ENCODE measurements around the gene UROC1. TPM values are rescaled to one million over a fixed set of nuclear protein-coding genes. Genes with fewer than 3 reads are reported as not detected.
A peak's percentile ranks its signal among the peaks of the same experiment; 100 is the strongest.

Gene UROC1
- total RNA-seq (2011; cell fraction: chromatin; rRNA removed; ENCODE audit: low replicate concordance) = not detected in 2 replicates
- not detected in 2 replicates for total RNA-seq (2011; cell fraction: nucleolus; rRNA removed)
- not detected in 2 replicates for total RNA-seq (2011; cell fraction: nucleoplasm; rRNA removed)
- total RNA-seq (2014; rRNA removed) (not detected in 2 replicates), total RNA-seq (2014; rRNA removed; fragmentation: Illumina TruSeq; extraction: Trizol) (not detected in 2 replicates), total RNA-seq (2015; rRNA removed; fragmentation: Illumina TruSeq; extraction: Trizol) (not detected in 2 replicates), total RNA-seq (2021) (0.07 TPM in 1 of 2 replicates, not detected in the other), polyA plus RNA-seq (2011; rRNA removed) (not detected in 2 replicates), polyA plus RNA-seq (2014; fragmentation: Illumina TruSeq; extraction: Trizol) (not detected in 2 replicates), polyA plus RNA-seq (2014; fragmentation: Nextera tagmentation; extraction: Ambion mirVana) (not detected), polyA plus RNA-seq (2014; rRNA removed) (not detected in 2 replicates), polyA minus RNA-seq (2011; rRNA and poly(A)+ RNA removed) (not detected in 2 replicates), Bru-seq, nascent RNA (percentile 3 among the genes with signal in this experiment), BruChase-seq, experiment 1, labeled RNA remaining after a 2-hour chase (not detected), BruChase-seq, experiment 2, labeled RNA remaining after a 6-hour chase (not detected)
- polyA plus RNA-seq (2011; cell fraction: cytosol; rRNA removed) = not detected in 2 replicates
- not detected in 2 replicates for polyA plus RNA-seq (2011; cell fraction: nucleus; rRNA removed)
- not detected in 2 replicates for polyA plus RNA-seq (2012)
- polyA minus RNA-seq (2011; cell fraction: cytosol; rRNA and poly(A)+ RNA removed) = not detected in 2 replicates
- not detected in 2 replicates for polyA minus RNA-seq (2011; cell fraction: nucleus; rRNA and poly(A)+ RNA removed)
- long read RNA-seq, experiment 1 = 0 reads
- long read RNA-seq, experiment 2 = 0 reads
- long read RNA-seq, experiment 3 = 0 reads

DNA sequence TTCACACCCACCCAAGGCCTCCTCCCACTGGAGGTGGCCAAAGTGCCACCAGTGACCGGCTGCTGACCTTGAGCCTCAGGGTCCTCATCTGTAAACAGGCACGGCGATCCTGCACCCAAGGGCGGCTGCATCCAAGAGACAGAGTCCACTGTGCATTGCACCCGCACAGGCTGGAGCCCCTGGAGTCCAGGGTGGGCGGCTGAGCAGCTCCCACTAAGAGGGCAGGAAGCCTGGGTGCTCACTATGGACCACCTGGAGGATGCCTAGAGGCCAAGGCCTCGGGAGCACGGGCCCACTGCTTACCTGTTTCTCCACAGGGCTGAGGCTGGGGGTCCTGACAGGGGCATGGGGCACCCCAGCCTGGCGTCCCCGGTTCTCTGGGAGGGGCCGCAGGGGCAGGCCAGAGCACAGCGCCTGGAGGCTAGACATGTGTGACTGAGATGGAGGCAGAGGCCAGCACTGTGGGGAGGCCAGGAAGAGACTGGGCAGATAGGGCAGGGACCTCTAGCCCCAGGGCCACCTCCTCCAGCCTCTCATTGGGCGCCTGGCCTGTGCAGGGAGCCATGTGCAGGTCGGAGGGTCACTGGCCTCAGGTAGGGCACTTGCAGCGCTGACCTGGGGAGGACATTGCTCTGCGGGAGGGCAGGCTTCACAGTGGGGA, at the start of gene UROC1:
Gene UROC1, minus strand, starts transcription at position 483 of the 661 bp plus-strand sequence. Its CDS starts 54 bp downstream, at position 429.
- 6% methylated on average over 10 of the region's 16 CpGs for WGBS (ENCODE audit: insufficient coverage, low coverage, missing lambda C conversion rate)
- in situ Hi-C loops (cut with MboI) = no loop called here
- ChIA-PET POLR2A (no interaction called here), CTCF (ENCODE audit: low intra/inter-chr PET ratio) (no interaction called here)
- no peak within 1 kb of the TSS for H3K9ac ChIP-seq (ENCODE audit: insufficient read depth in 1 of 2, low read depth in 2 of 2, low read length in 2 of 2)
- H3K79me2 ChIP-seq (ENCODE audit: control insufficient read depth, insufficient read depth, low read length) = no peaks in the 10 kb centered on the region
- DNase-seq (ENCODE audit: extremely low read depth in 1 of 4, low spot score in 3 of 4) (no peak), ATAC-seq (no peak), FAIRE-seq (no peak)
- no peak within 1 kb of the TSS for H3K27ac ChIP-seq (ENCODE audit: extremely low read depth, low read depth, low read length)
- no peak within 1 kb of the TSS for H2AFZ ChIP-seq (ENCODE audit: low read depth, low read length)
- no TSS peak for BruUV-seq (replicated peaks)
- H3K36me3 ChIP-seq (ENCODE audit: control insufficient read depth, insufficient read depth, low read length) = no peaks in the 10 kb centered on the region
- no peaks in the 10 kb centered on the region; a peak in 1 of 5 replicates for H3K4me1 ChIP-seq (replicated peaks in 1 of 2; ENCODE audit: control insufficient read depth in 2 of 2, insufficient read depth in 2 of 2, low read length in 2 of 2)
- H4K20me1 ChIP-seq (replicated peaks; ENCODE audit: control insufficient read depth, insufficient read depth, low read length) = peaks cover 3% of the 10 kb centered on the region; the same call in 1 of the 2 replicates
- no peaks in the 10 kb centered on the region for H3K9me1 ChIP-seq (ENCODE audit: control insufficient read depth, insufficient read depth, low read length)
- intact Hi-C loops (cut with micrococcal nuclease) = no loop called here
- no peak within 1 kb of the TSS for H3K4me2 ChIP-seq (ENCODE audit: insufficient read depth, low read length)
- no peak within 1 kb of the TSS for H3K4me3 ChIP-seq
- no peaks in the 10 kb centered on the region for H3K9me3 ChIP-seq (replicated peaks; ENCODE audit: control insufficient read depth, insufficient read depth, low read depth, low read length)
- H3K27me3 ChIP-seq (ENCODE audit: control insufficient read depth in 2 of 2, insufficient read depth in 2 of 2, low read length in 2 of 2) = peaks cover 0 to 26% of the 10 kb centered on the region in 2 experiments; a peak in 2 of 5 replicates
- TF ChIP-seq, protein P1, sequence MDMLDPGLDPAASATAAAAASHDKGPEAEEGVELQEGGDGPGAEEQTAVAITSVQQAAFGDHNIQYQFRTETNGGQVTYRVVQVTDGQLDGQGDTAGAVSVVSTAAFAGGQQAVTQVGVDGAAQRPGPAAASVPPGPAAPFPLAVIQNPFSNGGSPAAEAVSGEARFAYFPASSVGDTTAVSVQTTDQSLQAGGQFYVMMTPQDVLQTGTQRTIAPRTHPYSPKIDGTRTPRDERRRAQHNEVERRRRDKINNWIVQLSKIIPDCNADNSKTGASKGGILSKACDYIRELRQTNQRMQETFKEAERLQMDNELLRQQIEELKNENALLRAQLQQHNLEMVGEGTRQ (CRISPR knock-in tag; IDR thresholded peaks at IDR 0.05) = no peak
- TF ChIP-seq SIRT6 (IDR thresholded peaks at IDR 0.05; ENCODE audit: low read depth, low read length) (no peak), KHSRP (IDR thresholded peaks at IDR 0.05) (no peak), HMGN3 (IDR thresholded peaks at IDR 0.05; ENCODE audit: borderline replicate concordance, extremely low read depth, insufficient read length, low read depth, low read length) (no peak), DDX20 (tag; IDR thresholded peaks at IDR 0.05; ENCODE audit: low read depth) (no peak), ZNF57 (CRISPR knock-in tag; IDR thresholded peaks at IDR 0.05) (no peak), ADNP (tag; IDR thresholded peaks at IDR 0.05) (no peak), ELF1 (tag; IDR thresholded peaks at IDR 0.05) (no peak), PPARD (CRISPR knock-in tag; IDR thresholded peaks at IDR 0.05) (no peak)
- TF ChIP-seq, protein P2, sequence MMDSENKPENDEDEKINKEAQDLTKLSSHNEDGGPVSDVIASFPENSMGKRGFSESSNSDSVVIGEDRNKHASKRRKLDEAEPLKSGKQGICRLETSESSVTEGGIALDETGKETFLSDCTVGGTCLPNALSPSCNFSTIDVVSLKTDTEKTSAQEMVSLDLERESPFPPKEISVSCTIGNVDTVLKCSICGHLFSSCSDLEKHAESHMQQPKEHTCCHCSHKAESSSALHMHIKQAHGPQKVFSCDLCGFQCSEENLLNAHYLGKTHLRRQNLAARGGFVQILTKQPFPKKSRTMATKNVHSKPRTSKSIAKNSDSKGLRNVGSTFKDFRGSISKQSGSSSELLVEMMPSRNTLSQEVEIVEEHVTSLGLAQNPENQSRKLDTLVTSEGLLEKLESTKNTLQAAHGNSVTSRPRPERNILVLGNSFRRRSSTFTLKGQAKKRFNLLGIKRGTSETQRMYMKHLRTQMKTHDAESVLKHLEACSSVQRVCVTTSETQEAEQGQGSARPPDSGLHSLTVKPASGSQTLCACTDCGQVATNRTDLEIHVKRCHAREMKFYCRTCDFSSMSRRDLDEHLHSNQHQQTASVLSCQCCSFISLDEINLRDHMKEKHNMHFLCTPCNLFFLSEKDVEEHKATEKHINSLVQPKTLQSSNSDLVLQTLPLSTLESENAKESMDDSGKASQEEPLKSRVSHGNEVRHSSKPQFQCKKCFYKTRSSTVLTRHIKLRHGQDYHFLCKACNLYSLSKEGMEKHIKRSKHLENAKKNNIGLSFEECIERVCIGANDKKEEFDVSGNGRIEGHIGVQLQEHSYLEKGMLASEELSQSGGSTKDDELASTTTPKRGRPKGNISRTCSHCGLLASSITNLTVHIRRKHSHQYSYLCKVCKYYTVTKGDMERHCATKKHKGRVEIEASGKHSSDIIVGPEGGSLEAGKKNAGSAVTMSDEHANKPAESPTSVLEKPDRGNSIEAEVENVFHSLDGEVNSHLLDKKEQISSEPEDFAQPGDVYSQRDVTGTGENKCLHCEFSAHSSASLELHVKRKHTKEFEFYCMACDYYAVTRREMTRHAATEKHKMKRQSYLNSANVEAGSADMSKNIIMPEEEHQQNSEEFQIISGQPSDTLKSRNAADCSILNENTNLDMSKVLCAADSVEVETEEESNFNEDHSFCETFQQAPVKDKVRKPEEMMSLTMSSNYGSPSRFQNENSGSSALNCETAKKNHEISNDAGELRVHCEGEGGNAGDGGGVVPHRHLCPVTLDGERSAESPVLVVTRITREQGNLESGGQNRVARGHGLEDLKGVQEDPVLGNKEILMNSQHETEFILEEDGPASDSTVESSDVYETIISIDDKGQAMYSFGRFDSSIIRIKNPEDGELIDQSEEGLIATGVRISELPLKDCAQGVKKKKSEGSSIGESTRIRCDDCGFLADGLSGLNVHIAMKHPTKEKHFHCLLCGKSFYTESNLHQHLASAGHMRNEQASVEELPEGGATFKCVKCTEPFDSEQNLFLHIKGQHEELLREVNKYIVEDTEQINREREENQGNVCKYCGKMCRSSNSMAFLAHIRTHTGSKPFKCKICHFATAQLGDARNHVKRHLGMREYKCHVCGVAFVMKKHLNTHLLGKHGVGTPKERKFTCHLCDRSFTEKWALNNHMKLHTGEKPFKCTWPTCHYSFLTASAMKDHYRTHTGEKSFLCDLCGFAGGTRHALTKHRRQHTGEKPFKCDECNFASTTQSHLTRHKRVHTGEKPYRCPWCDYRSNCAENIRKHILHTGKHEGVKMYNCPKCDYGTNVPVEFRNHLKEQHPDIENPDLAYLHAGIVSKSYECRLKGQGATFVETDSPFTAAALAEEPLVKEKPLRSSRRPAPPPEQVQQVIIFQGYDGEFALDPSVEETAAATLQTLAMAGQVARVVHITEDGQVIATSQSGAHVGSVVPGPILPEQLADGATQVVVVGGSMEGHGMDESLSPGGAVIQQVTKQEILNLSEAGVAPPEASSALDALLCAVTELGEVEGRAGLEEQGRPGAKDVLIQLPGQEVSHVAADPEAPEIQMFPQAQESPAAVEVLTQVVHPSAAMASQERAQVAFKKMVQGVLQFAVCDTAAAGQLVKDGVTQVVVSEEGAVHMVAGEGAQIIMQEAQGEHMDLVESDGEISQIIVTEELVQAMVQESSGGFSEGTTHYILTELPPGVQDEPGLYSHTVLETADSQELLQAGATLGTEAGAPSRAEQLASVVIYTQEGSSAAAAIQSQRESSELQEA (IDR thresholded peaks at IDR 0.05; ENCODE audit: low read depth) = no peak
